H9 (cell line): ENCODE results near the gene SUSD2. TPM values are rescaled to one million over a fixed set of nuclear protein-coding genes. Genes with fewer than 3 reads are reported as not detected.
A peak's percentile ranks its signal among the peaks of the same experiment; 100 is the strongest.

Experiments used
- DNase-seq: peaks from one replicate; pipeline ENCODE4 v3.0.0-alpha.2; 2017
- H2AFZ ChIP-seq: one replicate; pipeline ENCODE4 v1.6.1; 2013; ENCODE audit warnings: mild to moderate bottlenecking, low read length, control low read depth, moderate library complexity
- H2AK5ac ChIP-seq: 2 replicates; pipeline ENCODE4 v1.6.1; 2013; ENCODE audit warnings: low read length, control low read depth, mixed read lengths; ENCODE audit not compliant: insufficient read length
- H2BK120ac ChIP-seq: one replicate; pipeline ENCODE4 v1.6.1; 2013; ENCODE audit warnings: low read depth, mild to moderate bottlenecking, low read length, control low read depth, inconsistent platforms; ENCODE audit not compliant: poor library complexity, severe bottlenecking
- H2BK12ac ChIP-seq: 2 replicates; pipeline ENCODE4 v1.6.1; 2013; ENCODE audit warnings: low read length, control low read depth, mixed read lengths, low read depth; ENCODE audit not compliant: insufficient read length
- H2BK15ac ChIP-seq: 2 replicates; pipeline ENCODE4 v1.6.1; 2013; ENCODE audit warnings: low read depth, low read length, control low read depth
- H2BK20ac ChIP-seq: one replicate; pipeline ENCODE4 v1.6.1; 2013; ENCODE audit warnings: low read depth, mild to moderate bottlenecking, low read length, control low read depth, inconsistent platforms; ENCODE audit not compliant: poor library complexity, severe bottlenecking
- H2BK5ac ChIP-seq: 2 replicates; pipeline ENCODE4 v1.6.1; 2013; ENCODE audit warnings: low read length, control low read depth, mixed read lengths; ENCODE audit not compliant: insufficient read length
- H3K14ac ChIP-seq: 2 replicates; pipeline ENCODE4 v1.6.1; 2013; ENCODE audit warnings: low read length, control low read depth; ENCODE audit not compliant: insufficient read depth
- H3K18ac ChIP-seq: 2 replicates; pipeline ENCODE4 v1.6.1; 2013; ENCODE audit warnings: low read depth, mild to moderate bottlenecking, mixed read lengths, low read length, control low read depth; ENCODE audit not compliant: insufficient read length
- H3K23ac ChIP-seq: 2 replicates; pipeline ENCODE4 v1.6.1; 2013; ENCODE audit warnings: low read length, control low read depth, mixed read lengths, low read depth; ENCODE audit not compliant: insufficient read length
- H3K23me2 ChIP-seq: 2 replicates; pipeline ENCODE4 v1.6.1; 2013; ENCODE audit warnings: low read depth, mild to moderate bottlenecking, mixed read lengths, low read length, control low read depth; ENCODE audit not compliant: insufficient read length, poor library complexity, severe bottlenecking
- H3K27ac ChIP-seq: 2 replicates; pipeline ENCODE4 v1.5.1; 2013; ENCODE audit warnings: low read length, control low read depth, mixed read lengths, low read depth; ENCODE audit not compliant: insufficient read length
- H3K27me3 ChIP-seq: 2 replicates; pipeline ENCODE4 v1.6.1; 2013; ENCODE audit warnings: low read length, control low read depth, inconsistent platforms; ENCODE audit not compliant: insufficient read depth
- H3K4ac ChIP-seq: 2 replicates; pipeline ENCODE4 v1.6.1; 2013; ENCODE audit warnings: low read depth, mild to moderate bottlenecking, control low read depth, inconsistent platforms, low read length, moderate library complexity
- H3K4me1 ChIP-seq: 2 replicates; pipeline ENCODE4 v1.6.1; 2013; ENCODE audit warnings: low read length, control low read depth, inconsistent platforms; ENCODE audit not compliant: insufficient read depth
- H3K4me2 ChIP-seq: 2 replicates; pipeline ENCODE4 v1.6.1; 2013; ENCODE audit warnings: low read length, control low read depth, mixed read lengths; ENCODE audit not compliant: insufficient read length, insufficient read depth
- H3K56ac ChIP-seq: 2 replicates; pipeline ENCODE4 v1.6.1; 2013; ENCODE audit warnings: low read depth, mild to moderate bottlenecking, mixed read lengths, low read length, control low read depth; ENCODE audit not compliant: insufficient read length
- H3K79me1 ChIP-seq: 2 replicates; pipeline ENCODE4 v1.6.1; 2013; ENCODE audit warnings: low read depth, mild to moderate bottlenecking, moderate library complexity, low read length, control low read depth, inconsistent platforms; ENCODE audit not compliant: insufficient read depth, poor library complexity, severe bottlenecking
- H3K79me2 ChIP-seq: 2 replicates; pipeline ENCODE4 v1.6.1; 2013; ENCODE audit warnings: low read length, control low read depth, inconsistent platforms; ENCODE audit not compliant: insufficient read depth
- H3K9ac ChIP-seq: 2 replicates; pipeline ENCODE4 v1.6.1; 2013; ENCODE audit warnings: low read length, control low read depth, mixed read lengths; ENCODE audit not compliant: insufficient read length; ENCODE audit errors: extremely low read depth
- H3K9me3 ChIP-seq: one replicate; pipeline ENCODE4 v1.6.1; 2013; ENCODE audit warnings: low read depth, low read length, inconsistent platforms; ENCODE audit not compliant: control insufficient read depth
- H3T11ph ChIP-seq: one replicate; pipeline ENCODE4 v1.6.1; 2013; ENCODE audit warnings: mild to moderate bottlenecking, low read length, control low read depth, inconsistent platforms
- H4K20me1 ChIP-seq: one replicate; pipeline ENCODE4 v1.6.1; 2013; ENCODE audit not compliant: control insufficient read depth, insufficient read length, insufficient read depth
- H4K5ac ChIP-seq: 2 replicates; pipeline ENCODE4 v1.6.1; 2013; ENCODE audit warnings: low read depth, mild to moderate bottlenecking, mixed read lengths, low read length, control low read depth; ENCODE audit not compliant: insufficient read length
- H4K8ac ChIP-seq: replicated peaks from 2 replicates; pipeline ENCODE4 v1.6.1; 2013; ENCODE audit warnings: low read length, control low read depth, mixed read lengths, low read depth; ENCODE audit not compliant: insufficient read length
- H4K91ac ChIP-seq: 2 replicates; pipeline ENCODE4 v1.6.1; 2013; ENCODE audit warnings: low read depth, mild to moderate bottlenecking, moderate library complexity, mixed read lengths, low read length, control low read depth; ENCODE audit not compliant: insufficient read length
- H3K27ac Mint-ChIP-seq, 3 experiments: 2 replicates in 2 of 3; 3 replicates in 1 of 3; pipeline ENCODE4 v1.8.0; 2020 to 2021; ENCODE audit warnings: mixed read lengths in 3 of 3, mild to moderate bottlenecking in 1 of 3, moderate library complexity in 1 of 3
- H3K27me3 Mint-ChIP-seq: 2 replicates; pipeline ENCODE4 v1.8.0; 2021; ENCODE audit warnings: low read depth, mild to moderate bottlenecking, moderate library complexity, mixed read lengths
- H3K36me3 Mint-ChIP-seq, 3 experiments: 2 replicates in 2 of 3; 3 replicates in 1 of 3; pipeline ENCODE4 v1.8.0; 2020 to 2021; ENCODE audit warnings: low read depth in 3 of 3, mixed read lengths in 3 of 3; ENCODE audit not compliant: insufficient read depth in 1 of 3
- H3K4me1 Mint-ChIP-seq, 2 experiments: 2 replicates each; pipeline ENCODE4 v1.8.0; 2020; ENCODE audit warnings: mixed read lengths in 2 of 2
- H3K4me3 Mint-ChIP-seq, 2 experiments: 2 replicates in 1 of 2; 3 replicates in 1 of 2; pipeline ENCODE4 v1.8.0; 2020 to 2021; ENCODE audit warnings: mild to moderate bottlenecking in 2 of 2, mixed read lengths in 2 of 2, moderate library complexity in 1 of 2
- H3K9me3 Mint-ChIP-seq, 2 experiments: 2 replicates in 1 of 2; 3 replicates in 1 of 2; pipeline ENCODE4 v1.8.0; 2020; ENCODE audit warnings: mild to moderate bottlenecking in 2 of 2, mixed read lengths in 2 of 2, moderate library complexity in 1 of 2
- CTCF ChIP-seq: fragments of 200-600 bp; sonication (generic); conservative IDR thresholded peaks from 3 replicates; pipeline ENCODE4 v1.8.0; 2021; ENCODE audit warnings: antibody characterized with exemption, mild to moderate bottlenecking
- WGBS: extraction: QIAGEN DNeasy Blood & Tissue Kit; methylation state at CpG from one replicate; pipeline ENCODE4 v1.1.7; 2013; ENCODE audit warnings: missing lambda C conversion rate, low lambda C conversion rate, mixed read lengths; ENCODE audit not compliant: insufficient read length; ENCODE audit errors: extremely low coverage; 5-methylcytosine and 5-hydroxymethylcytosine counted together
- total RNA-seq: library from RNA; stranded (reverse); gene quantifications from 2 replicates; pipeline ENCODE4 v1.2.1, GENCODE V29; 2021

SUSD2 gene
- total RNA-seq, 1 experiment from 2014 or later, result 4.2 TPM

- Mint-ChIP-seq H3K4me1 (peaks cover 3 to 4% of the 10 kb centered on the region in 2 experiments; a peak in 2 of 4 replicates), H3K9me3 (no peaks in the 10 kb centered on the region), H3K27ac (peak overlapping the region in 1 of 3 experiments; percentile 30; a peak in 1 of 7 replicates), H3K27me3 (no peaks in the 10 kb centered on the region), H3K4me3 (no peak overlapping the region), H3K36me3 (peaks cover 9 to 40% (median 33%) of the 10 kb centered on the region in 3 experiments; a peak in 6 of 7 replicates)
- H3K18ac ChIP-seq, result no peak overlapping the region
- no peak overlapping the region for H4K91ac ChIP-seq
- H3K27me3 ChIP-seq, result no peaks in the 10 kb centered on the region
- no peak overlapping the region for H2BK15ac ChIP-seq
- no peaks in the 10 kb centered on the region for H4K20me1 ChIP-seq
- H2AK5ac ChIP-seq, result no peak overlapping the region
- no peak for DNase-seq
- H3K4ac ChIP-seq, result no peak overlapping the region
- no peak overlapping the region for H3K23ac ChIP-seq
- no peaks in the 10 kb centered on the region for H3K4me1 ChIP-seq
- no CpG with 5 or more reads among the region's 2 CpGs for WGBS
- no peaks in the 10 kb centered on the region for H3K23me2 ChIP-seq
- no peak overlapping the region for H4K8ac ChIP-seq
- H3K79me2 ChIP-seq, result no peaks in the 10 kb centered on the region
- no peak overlapping the region for H2AFZ ChIP-seq
- no peaks in the 10 kb centered on the region for H3K9me3 ChIP-seq
- H4K5ac ChIP-seq, result no peak overlapping the region
- no peaks in the 10 kb centered on the region for H3K79me1 ChIP-seq
- H2BK20ac ChIP-seq, result no peak overlapping the region
- TF ChIP-seq CTCF, result no peak
- H2BK5ac ChIP-seq, result no peak overlapping the region
- no peak overlapping the region for H3K14ac ChIP-seq
- H3K56ac ChIP-seq, result no peak overlapping the region
- no peak overlapping the region for H3T11ph ChIP-seq
- H3K27ac ChIP-seq, result no peak overlapping the region
- H2BK12ac ChIP-seq, result no peak overlapping the region
- H2BK120ac ChIP-seq, result no peak overlapping the region
- H3K9ac ChIP-seq, result no peak overlapping the region
- no peak overlapping the region for H3K4me2 ChIP-seq
Observed at GRCh38 chr22:24137595-24137994, 43.7 kb upstream of the SUSD2 start.
